Skeletal muscle satellite cell (primary cell): ENCODE measurements around the gene GPRC5C.

Experiments used
- H3K27me3 ChIP-seq: 2 replicates; pipeline ENCODE4 v1.7.0; 2013; ENCODE audit warnings: low read length; ENCODE audit not compliant: control insufficient read depth, insufficient read depth
- H3K36me3 ChIP-seq: 2 replicates; pipeline ENCODE4 v1.7.0; 2013; ENCODE audit warnings: mild to moderate bottlenecking, control low read depth, low read length; ENCODE audit not compliant: insufficient read depth
- H3K4me1 ChIP-seq: 2 replicates; pipeline ENCODE4 v1.7.0; 2013; ENCODE audit warnings: low read length; ENCODE audit not compliant: control insufficient read depth, insufficient read depth
- H3K4me2 ChIP-seq: 2 replicates; pipeline ENCODE4 v1.7.0; 2013; ENCODE audit warnings: mild to moderate bottlenecking, low read length
- H3K4me3 ChIP-seq: 2 replicates; pipeline ENCODE4 v1.7.0; 2013; ENCODE audit warnings: low read length
- H3K9ac ChIP-seq: 2 replicates; pipeline ENCODE4 v1.7.0; 2013; ENCODE audit warnings: mild to moderate bottlenecking, low read depth, low read length, moderate library complexity
- H3K9me3 ChIP-seq: replicated peaks from 2 replicates; pipeline ENCODE4 v1.7.0; 2013; ENCODE audit warnings: mild to moderate bottlenecking, control low read depth, low read length

The GPRC5C gene

DNA sequence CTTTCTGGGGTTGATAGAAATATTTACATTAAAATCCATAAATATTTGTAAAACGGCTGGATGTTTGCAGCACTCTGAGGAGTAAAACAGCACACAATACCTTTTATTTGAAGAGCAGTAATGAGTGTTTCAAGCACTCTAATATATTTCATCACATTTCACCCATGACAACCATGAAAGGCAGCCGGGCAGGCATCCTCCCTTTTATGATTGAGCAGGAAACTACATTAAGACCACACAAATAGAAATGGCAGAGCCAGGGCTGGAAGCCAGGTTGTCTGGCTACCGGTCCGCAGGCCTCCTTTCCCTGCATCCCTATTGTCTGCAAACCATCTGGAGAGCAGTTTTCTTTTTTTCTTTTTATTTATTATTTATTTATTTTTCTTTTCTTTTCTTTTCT is 23.1 kb upstream of the GPRC5C start:
- no peaks in the 10 kb centered on the region for H3K4me1 ChIP-seq
- H3K9me3 ChIP-seq, result no peaks in the 10 kb centered on the region
- H3K36me3 ChIP-seq, result no peaks in the 10 kb centered on the region
- no peak overlapping the region for H3K9ac ChIP-seq
- no peak overlapping the region for H3K4me2 ChIP-seq
- H3K4me3 ChIP-seq, result no peak overlapping the region
- H3K27me3 ChIP-seq, result no peaks in the 10 kb centered on the region

GRCh38 chr17:74410001-74410443 is 21.9 kb upstream of the GPRC5C start:
- Histone ChIP-seq H3K27me3 (no peaks in the 10 kb centered on the region), H3K4me2 (no peak overlapping the region), H3K4me1 (no peaks in the 10 kb centered on the region), H3K9me3 (no peaks in the 10 kb centered on the region), H3K36me3 (no peaks in the 10 kb centered on the region), H3K4me3 (no peak overlapping the region), H3K9ac (no peak overlapping the region)

GRCh38 chr17:74412581-74412980 is 19.3 kb upstream of the GPRC5C start:
- H3K36me3 ChIP-seq, result no peaks in the 10 kb centered on the region
- H3K4me2 ChIP-seq, result no peak overlapping the region
- H3K4me3 ChIP-seq, result no peak overlapping the region
- H3K4me1 ChIP-seq, result no peaks in the 10 kb centered on the region
- no peaks in the 10 kb centered on the region for H3K27me3 ChIP-seq
- H3K9ac ChIP-seq, result no peak overlapping the region
- H3K9me3 ChIP-seq, result no peaks in the 10 kb centered on the region

- no peak overlapping the region for H3K4me3 ChIP-seq
- no peak overlapping the region for H3K4me2 ChIP-seq
- no peak overlapping the region for H3K9ac ChIP-seq
- H3K4me1 ChIP-seq, result no peaks in the 10 kb centered on the region
- no peaks in the 10 kb centered on the region for H3K27me3 ChIP-seq
- H3K9me3 ChIP-seq, result no peaks in the 10 kb centered on the region
- H3K36me3 ChIP-seq, result no peaks in the 10 kb centered on the region
Measured at GRCh38 chr17:74413491-74413890, 18.4 kb upstream of the GPRC5C start.

DNA sequence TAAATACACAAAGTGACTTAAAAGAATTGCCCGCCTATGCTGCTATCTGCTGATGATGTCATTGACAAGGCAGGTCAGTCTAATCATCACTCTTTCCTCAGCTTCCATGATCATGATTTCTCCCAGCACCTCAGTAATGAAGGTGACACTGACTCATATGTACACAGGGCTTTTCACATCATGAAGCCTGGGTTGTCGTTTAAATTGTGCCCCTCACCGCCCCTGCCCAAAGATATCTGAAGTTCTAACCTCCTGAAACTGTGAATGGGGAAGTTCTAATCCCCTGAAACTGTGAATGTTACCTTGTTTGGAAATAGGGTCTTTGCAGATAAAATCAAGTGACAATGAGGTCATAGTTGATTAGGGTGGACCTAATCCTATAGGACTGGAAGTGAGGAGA is 17.4 kb upstream of the GPRC5C start:
- no peaks in the 10 kb centered on the region for H3K27me3 ChIP-seq
- H3K36me3 ChIP-seq, result no peaks in the 10 kb centered on the region
- H3K4me2 ChIP-seq, result no peak overlapping the region
- no peak overlapping the region for H3K4me3 ChIP-seq
- H3K9me3 ChIP-seq, result no peaks in the 10 kb centered on the region
- no peak overlapping the region for H3K9ac ChIP-seq
- H3K4me1 ChIP-seq, result no peaks in the 10 kb centered on the region

DNA sequence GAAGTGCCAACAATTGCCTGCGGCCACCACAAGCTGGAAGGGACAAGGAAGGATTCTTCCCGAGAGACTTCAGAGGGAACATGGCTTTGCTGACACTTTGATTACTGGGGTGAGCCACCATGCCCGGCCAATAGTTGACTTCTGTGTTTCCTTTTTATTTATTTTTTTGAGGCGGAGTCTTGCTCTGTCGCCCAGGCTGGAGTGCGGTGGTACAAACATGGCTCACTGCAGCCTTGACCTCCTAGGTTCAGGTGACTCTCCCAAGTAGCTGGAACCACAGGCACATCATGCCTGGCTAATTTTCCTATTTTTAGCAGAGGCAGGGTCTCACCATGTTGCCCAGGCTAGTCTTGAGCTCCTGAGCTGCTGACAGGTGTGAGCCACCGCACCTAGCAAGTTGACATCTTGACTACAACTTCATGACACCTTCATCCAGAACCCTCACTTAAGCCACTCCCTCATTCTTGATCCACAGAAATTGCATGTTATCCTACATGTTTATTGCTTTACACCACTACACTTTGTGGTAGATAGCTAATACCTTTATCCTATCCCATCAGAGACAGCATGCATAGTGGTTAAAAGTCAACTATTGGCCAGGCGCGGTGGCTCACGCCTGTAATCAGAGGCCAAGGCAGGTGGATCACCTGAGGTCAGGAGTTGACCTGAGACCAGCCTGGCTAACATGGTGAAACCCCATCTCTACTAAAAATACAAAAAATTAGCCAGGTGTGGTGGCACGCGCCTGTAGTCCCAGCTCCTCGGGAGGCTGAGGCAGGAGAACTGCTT is 16.1 kb upstream of the GPRC5C start:
- H3K4me3 ChIP-seq, result no peak overlapping the region
- H3K4me1 ChIP-seq, result no peaks in the 10 kb centered on the region
- H3K4me2 ChIP-seq, result no peak overlapping the region

GRCh38 chr17:74417178-74418045 is 14.5 kb upstream of the GPRC5C start:
- Histone ChIP-seq H3K9me3 (no peaks in the 10 kb centered on the region), H3K36me3 (no peaks in the 10 kb centered on the region), H3K4me2 (no peak overlapping the region), H3K4me3 (no peak overlapping the region), H3K4me1 (no peaks in the 10 kb centered on the region), H3K27me3 (no peaks in the 10 kb centered on the region), H3K9ac (no peak overlapping the region)

More for the DNA sequence above, 16.1 kb upstream of the GPRC5C start:
- no peaks in the 10 kb centered on the region for H3K9me3 ChIP-seq
- no peaks in the 10 kb centered on the region for H3K36me3 ChIP-seq
- no peaks in the 10 kb centered on the region for H3K27me3 ChIP-seq
- no peak overlapping the region for H3K9ac ChIP-seq

DNA sequence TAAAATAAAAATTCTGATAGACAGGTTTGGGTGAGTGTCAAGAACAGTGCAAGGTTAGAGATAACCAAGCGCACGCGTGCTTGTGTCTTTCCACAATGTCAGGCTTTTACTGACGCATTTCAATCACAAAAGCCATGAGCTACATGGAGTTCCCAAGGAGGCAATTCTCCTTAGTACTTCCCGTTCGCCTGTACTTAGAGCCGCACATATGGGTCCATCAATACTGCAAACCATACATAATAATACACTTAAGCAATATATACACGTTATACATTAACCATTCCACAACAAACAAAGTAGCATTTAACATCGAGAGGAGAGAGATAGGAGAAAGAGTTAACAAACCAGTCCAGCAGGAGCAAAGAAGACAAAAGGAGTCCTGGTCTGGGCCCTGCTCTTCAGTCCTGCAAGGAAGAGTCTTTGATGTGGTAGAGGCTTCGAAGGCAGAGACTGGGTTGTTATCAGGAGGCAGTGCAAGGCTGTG is 11.9 kb upstream of the GPRC5C start:
- Histone ChIP-seq H3K4me3 (no peak overlapping the region), H3K36me3 (no peaks in the 10 kb centered on the region), H3K9ac (no peak overlapping the region), H3K9me3 (no peaks in the 10 kb centered on the region), H3K4me1 (no peaks in the 10 kb centered on the region), H3K27me3 (no peaks in the 10 kb centered on the region), H3K4me2 (no peak overlapping the region)

- H3K4me2 ChIP-seq, result no peak overlapping the region
- no peaks in the 10 kb centered on the region for H3K4me1 ChIP-seq
- H3K4me3 ChIP-seq, result no peak overlapping the region
- H3K9ac ChIP-seq, result no peak overlapping the region
- no peaks in the 10 kb centered on the region for H3K9me3 ChIP-seq
- no peaks in the 10 kb centered on the region for H3K36me3 ChIP-seq
- no peaks in the 10 kb centered on the region for H3K27me3 ChIP-seq
Measured at GRCh38 chr17:74424117-74424516, 7.8 kb upstream of the GPRC5C start.

- H3K27me3 ChIP-seq, result peaks cover under 1% of the 10 kb centered on the region
- no peak overlapping the region for H3K9ac ChIP-seq
- no peaks in the 10 kb centered on the region for H3K4me1 ChIP-seq
- no peaks in the 10 kb centered on the region for H3K36me3 ChIP-seq
- no peak overlapping the region for H3K4me2 ChIP-seq
- no peaks in the 10 kb centered on the region for H3K9me3 ChIP-seq
- no peak overlapping the region for H3K4me3 ChIP-seq
Measured at GRCh38 chr17:74424657-74425056, 7.2 kb upstream of the GPRC5C start.

- H3K4me1 ChIP-seq, result no peaks in the 10 kb centered on the region
- H3K9me3 ChIP-seq, result no peaks in the 10 kb centered on the region
- no peak overlapping the region for H3K4me2 ChIP-seq
- H3K4me3 ChIP-seq, result no peak overlapping the region
- H3K9ac ChIP-seq, result no peak overlapping the region
- H3K27me3 ChIP-seq, result peaks cover 8% of the 10 kb centered on the region
- H3K36me3 ChIP-seq, result no peaks in the 10 kb centered on the region
Measured at GRCh38 chr17:74426551-74427047, 5.3 kb upstream of the GPRC5C start.
